Keratinocyte (primary cell): ENCODE measurements around the gene EFHB. TPM values are rescaled to one million over a fixed set of nuclear protein-coding genes. Genes with fewer than 3 reads are reported as not detected.
"Not testable (repeated sequence)": the region's sequence is repeated elsewhere in the genome, so short reads cannot be mapped to it uniquely, and the experiment has no call there.

Experiments
- DNase-seq: peaks from one replicate; pipeline ENCODE4 v3.0.0-alpha.2; 2011; ENCODE audit warnings: low read depth, missing footprints, low spot score
- FAIRE-seq: peaks from 2 replicates; lab custom pipeline; 2011; peaks lifted over from hg19 to GRCh38; lab: Jason Lieb, UNC
- H2AFZ ChIP-seq: 2 replicates; pipeline ENCODE4 v1.6.0; 2012; ENCODE audit warnings: low read length, control low read depth, inconsistent platforms; ENCODE audit not compliant: control insufficient read depth
- H3K27ac ChIP-seq: 2 replicates; pipeline ENCODE4 v1.5.1; 2011; ENCODE audit warnings: low read length; ENCODE audit not compliant: control insufficient read depth, insufficient read depth
- H3K27me3 ChIP-seq: 3 replicates; pipeline ENCODE4 v1.6.0; 2011; ENCODE audit warnings: low read length; ENCODE audit not compliant: control insufficient read depth, insufficient read depth; ENCODE audit errors: extremely low read depth
- H3K36me3 ChIP-seq, 2 experiments: 2 replicates in 1 of 2; 3 replicates in 1 of 2; pipeline ENCODE4 v1.5.1; 2011; ENCODE audit warnings: low read length in 2 of 2, mild to moderate bottlenecking in 1 of 2; ENCODE audit not compliant: control insufficient read depth in 2 of 2, insufficient read depth in 2 of 2; ENCODE audit errors: extremely low read depth in 1 of 2
- H3K4me1 ChIP-seq: 3 replicates; pipeline ENCODE4 v1.5.1; 2011; ENCODE audit warnings: low read length; ENCODE audit not compliant: control insufficient read depth, insufficient read depth; ENCODE audit errors: extremely low read depth
- H3K4me2 ChIP-seq: 3 replicates; pipeline ENCODE4 v1.6.0; 2011; ENCODE audit warnings: low read depth, low read length; ENCODE audit not compliant: control insufficient read depth, insufficient read depth; ENCODE audit errors: extremely low read depth
- H3K4me3 ChIP-seq, 3 experiments: fragments of 200-600 bp in 1 of 3; sonication (generic) in 1 of 3; 2 replicates in 2 of 3; 3 replicates in 1 of 3; pipeline ENCODE4 v1.5.1; 2011 to 2016; ENCODE audit warnings: low read length in 3 of 3, mild to moderate bottlenecking in 3 of 3, control low read depth in 2 of 3, inconsistent platforms in 1 of 3, low read depth in 1 of 3, mixed read lengths in 1 of 3, mixed run types in 1 of 3, moderate library complexity in 1 of 3; ENCODE audit not compliant: control insufficient read depth in 2 of 3, insufficient read depth in 2 of 3; ENCODE audit errors: extremely low read depth in 1 of 3
- H3K79me2 ChIP-seq: 2 replicates; pipeline ENCODE4 v1.6.0; 2012; ENCODE audit warnings: low read length; ENCODE audit not compliant: control insufficient read depth, insufficient read depth
- H3K9ac ChIP-seq: 3 replicates; pipeline ENCODE4 v1.6.0; 2011; ENCODE audit warnings: low read length; ENCODE audit not compliant: control insufficient read depth, insufficient read depth; ENCODE audit errors: extremely low read depth
- H3K9me1 ChIP-seq: 3 replicates; pipeline ENCODE4 v1.6.0; 2011; ENCODE audit warnings: low read length; ENCODE audit not compliant: control insufficient read depth, insufficient read depth; ENCODE audit errors: extremely low read depth
- H3K9me3 ChIP-seq: 2 replicates; pipeline ENCODE4 v1.5.1; 2012; ENCODE audit warnings: low read depth, low read length; ENCODE audit not compliant: control insufficient read depth
- H4K20me1 ChIP-seq: 3 replicates; pipeline ENCODE4 v1.6.0; 2011; ENCODE audit warnings: low read length; ENCODE audit not compliant: control insufficient read depth, insufficient read depth; ENCODE audit errors: extremely low read depth
- EZH2 ChIP-seq: IDR thresholded peaks from one replicate; pipeline ENCODE4 v1.6.1; 2012; ENCODE audit warnings: inconsistent platforms, mild to moderate bottlenecking, low read length, moderate library complexity
- dilution Hi-C: fragments of 300-500 bp; cut with MboI; formaldehyde crosslinking; loops from one replicate; pipeline ENCODE4 v1.7.0; 2020; ENCODE audit warnings: low sequenced_read_pairs; ENCODE audit not compliant: extremely low pct_ligation_motif_present
- polyA plus RNA-seq, 5 experiments: library from polyadenylated mRNA; depleted of rRNA in 3 of 5; stranded (reverse) in 3 of 5; stranded (forward) in 1 of 5; unstranded in 1 of 5; fragments of >200 nt; gene quantifications; 1 replicate in 1 of 5; 2 replicates in 3 of 5; 3 replicates in 1 of 5; pipeline versions ENCODE4 v1.2.1 to v1.2.3, GENCODE V29; 2011 to 2012; ENCODE audit warnings: missing spikeins in 2 of 5, low read depth in 1 of 5, low replicate concordance in 1 of 5
- TF ChIP-seq, protein P1 (sequence below), 3 experiments: IDR thresholded peaks in 1 of 3; conservative IDR thresholded peaks in 1 of 3; optimal IDR thresholded peaks in 1 of 3; 2 replicates in 2 of 3; 3 replicates in 1 of 3; pipeline versions ENCODE3 to v1.5.1; 2011; ENCODE audit warnings: low read length in 3 of 3, mild to moderate bottlenecking in 3 of 3, moderate library complexity in 2 of 3, control low read depth in 1 of 3, inconsistent platforms in 1 of 3; ENCODE audit not compliant: insufficient read depth in 2 of 3; ENCODE audit errors: extremely low read depth in 1 of 3

EFHB gene
- polyA plus RNA-seq, 1 donor (not counting 4 experiments of a cell fraction or from before 2014, with no cell fraction given), result 0.26 TPM

DNA sequence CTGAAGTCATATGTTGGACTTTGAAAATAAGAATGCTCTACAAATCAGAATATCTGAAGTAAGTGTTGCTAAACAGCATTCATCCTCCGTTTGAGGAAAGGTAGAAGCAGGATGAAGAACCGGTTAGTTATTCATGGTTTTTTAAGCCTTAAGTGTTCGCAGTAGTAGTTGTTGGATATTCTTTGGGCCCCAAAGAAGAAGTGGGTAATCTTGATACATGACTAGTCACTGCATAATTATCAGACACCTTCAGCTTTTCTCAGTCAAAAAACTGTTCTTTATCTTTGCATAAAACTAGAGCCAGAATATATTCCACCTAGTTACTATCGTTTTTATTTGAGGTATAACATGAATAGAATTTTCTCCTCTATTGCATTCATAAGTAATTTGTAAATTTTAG lies 26.7 kb upstream of the EFHB start:
- no peak for TF ChIP-seq EZH2
- DNase-seq (no peak), FAIRE-seq (no peak)
- H3K9ac ChIP-seq, result no peak overlapping the region
- no peaks in the 10 kb centered on the region for H3K9me3 ChIP-seq
- peaks cover 10% of the 10 kb centered on the region for H4K20me1 ChIP-seq
- H3K4me3 ChIP-seq, result no peak overlapping the region
- dilution Hi-C loops, result no loop called here
- no peak overlapping the region for H3K4me2 ChIP-seq
- H3K27me3 ChIP-seq, result no peaks in the 10 kb centered on the region
- peaks cover 94% of the 10 kb centered on the region for H3K79me2 ChIP-seq
- H3K36me3 ChIP-seq, result peaks cover 1 to 16% of the 10 kb centered on the region in 2 experiments
- no peaks in the 10 kb centered on the region for H3K9me1 ChIP-seq
- no peak overlapping the region for H2AFZ ChIP-seq
- H3K27ac ChIP-seq, result no peak overlapping the region
- H3K4me1 ChIP-seq, result no peaks in the 10 kb centered on the region

DNA sequence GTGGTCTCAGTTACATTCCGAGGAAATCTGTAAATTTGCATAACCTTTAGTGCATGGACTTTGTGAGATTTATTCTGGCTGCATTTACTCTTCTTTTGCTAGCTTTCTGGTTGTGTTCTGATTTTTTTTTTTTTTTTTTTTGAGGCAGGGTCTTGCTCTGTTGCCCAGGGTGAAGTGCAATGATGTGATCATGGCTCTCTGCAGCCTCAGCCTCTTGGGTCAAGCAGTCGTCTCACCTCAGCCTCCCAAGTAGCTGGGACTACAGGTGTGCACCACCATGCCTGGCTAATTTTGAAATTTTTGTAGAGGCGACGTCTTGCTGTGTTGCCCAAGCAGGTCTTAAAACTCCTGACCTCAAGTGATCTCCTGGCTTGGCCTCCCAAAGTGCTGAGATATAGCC lies 25.5 kb upstream of the EFHB start:
- Histone ChIP-seq H3K36me3 (peaks cover 3 to 20% of the 10 kb centered on the region in 2 experiments), H2AFZ (no peak overlapping the region), H3K27me3 (no peaks in the 10 kb centered on the region), H4K20me1 (peaks cover 7% of the 10 kb centered on the region), H3K4me2 (no peak overlapping the region), H3K9me1 (no peaks in the 10 kb centered on the region), H3K27ac (no peak overlapping the region), H3K4me1 (no peaks in the 10 kb centered on the region), H3K79me2 (peaks cover 94% of the 10 kb centered on the region), H3K9me3 (no peaks in the 10 kb centered on the region), H3K9ac (no peak overlapping the region), H3K4me3 (no peak overlapping the region)
- dilution Hi-C loops, result no loop called here
- TF ChIP-seq, protein P1, sequence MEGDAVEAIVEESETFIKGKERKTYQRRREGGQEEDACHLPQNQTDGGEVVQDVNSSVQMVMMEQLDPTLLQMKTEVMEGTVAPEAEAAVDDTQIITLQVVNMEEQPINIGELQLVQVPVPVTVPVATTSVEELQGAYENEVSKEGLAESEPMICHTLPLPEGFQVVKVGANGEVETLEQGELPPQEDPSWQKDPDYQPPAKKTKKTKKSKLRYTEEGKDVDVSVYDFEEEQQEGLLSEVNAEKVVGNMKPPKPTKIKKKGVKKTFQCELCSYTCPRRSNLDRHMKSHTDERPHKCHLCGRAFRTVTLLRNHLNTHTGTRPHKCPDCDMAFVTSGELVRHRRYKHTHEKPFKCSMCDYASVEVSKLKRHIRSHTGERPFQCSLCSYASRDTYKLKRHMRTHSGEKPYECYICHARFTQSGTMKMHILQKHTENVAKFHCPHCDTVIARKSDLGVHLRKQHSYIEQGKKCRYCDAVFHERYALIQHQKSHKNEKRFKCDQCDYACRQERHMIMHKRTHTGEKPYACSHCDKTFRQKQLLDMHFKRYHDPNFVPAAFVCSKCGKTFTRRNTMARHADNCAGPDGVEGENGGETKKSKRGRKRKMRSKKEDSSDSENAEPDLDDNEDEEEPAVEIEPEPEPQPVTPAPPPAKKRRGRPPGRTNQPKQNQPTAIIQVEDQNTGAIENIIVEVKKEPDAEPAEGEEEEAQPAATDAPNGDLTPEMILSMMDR (optimal IDR thresholded peaks at IDR 0.05 in 1 of 3, IDR thresholded peaks at IDR 0.05 in 1 of 3, conservative IDR thresholded peaks at IDR 0.05 in 1 of 3; ENCODE audit: extremely low read depth in 1 of 3, insufficient read depth in 2 of 3, low read length in 3 of 3), result no peak
- no peak for TF ChIP-seq EZH2
- FAIRE-seq (no peak), DNase-seq (no peak)

DNA sequence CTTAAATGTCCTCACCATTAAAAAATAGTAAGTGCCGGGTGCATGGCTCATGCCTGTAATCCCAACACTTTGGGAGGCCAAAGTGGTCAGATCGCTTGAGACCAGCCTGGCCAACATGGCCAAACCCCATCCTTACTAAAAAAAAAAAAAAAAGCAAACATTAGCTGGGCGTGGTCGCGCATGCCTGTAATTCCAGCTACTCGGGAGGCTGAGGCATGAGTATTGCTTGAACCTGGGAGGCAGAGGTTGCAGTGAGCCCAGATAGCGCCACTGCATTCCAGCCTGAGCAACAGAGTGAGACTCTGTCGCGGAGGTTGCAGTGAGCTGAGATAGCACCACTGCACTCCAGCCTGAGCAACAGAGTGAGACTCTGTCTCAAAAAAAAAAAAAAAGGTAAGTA lies 23.3 kb upstream of the EFHB start:
- DNase-seq, H3K4me1 ChIP-seq, H3K4me2 ChIP-seq, H2AFZ ChIP-seq, H4K20me1 ChIP-seq, dilution Hi-C loops, FAIRE-seq, H3K9me1 ChIP-seq, H3K9ac ChIP-seq, H3K9me3 ChIP-seq, H3K27ac ChIP-seq, H3K4me3 ChIP-seq, H3K27me3 ChIP-seq: not testable (repeated sequence)
- peaks cover 95% of the 10 kb centered on the region for H3K79me2 ChIP-seq
- peaks cover 3 to 25% of the 10 kb centered on the region in 2 experiments for H3K36me3 ChIP-seq
